ENCODE measurements around the gene RGS3.

RGS3 gene

DNA sequence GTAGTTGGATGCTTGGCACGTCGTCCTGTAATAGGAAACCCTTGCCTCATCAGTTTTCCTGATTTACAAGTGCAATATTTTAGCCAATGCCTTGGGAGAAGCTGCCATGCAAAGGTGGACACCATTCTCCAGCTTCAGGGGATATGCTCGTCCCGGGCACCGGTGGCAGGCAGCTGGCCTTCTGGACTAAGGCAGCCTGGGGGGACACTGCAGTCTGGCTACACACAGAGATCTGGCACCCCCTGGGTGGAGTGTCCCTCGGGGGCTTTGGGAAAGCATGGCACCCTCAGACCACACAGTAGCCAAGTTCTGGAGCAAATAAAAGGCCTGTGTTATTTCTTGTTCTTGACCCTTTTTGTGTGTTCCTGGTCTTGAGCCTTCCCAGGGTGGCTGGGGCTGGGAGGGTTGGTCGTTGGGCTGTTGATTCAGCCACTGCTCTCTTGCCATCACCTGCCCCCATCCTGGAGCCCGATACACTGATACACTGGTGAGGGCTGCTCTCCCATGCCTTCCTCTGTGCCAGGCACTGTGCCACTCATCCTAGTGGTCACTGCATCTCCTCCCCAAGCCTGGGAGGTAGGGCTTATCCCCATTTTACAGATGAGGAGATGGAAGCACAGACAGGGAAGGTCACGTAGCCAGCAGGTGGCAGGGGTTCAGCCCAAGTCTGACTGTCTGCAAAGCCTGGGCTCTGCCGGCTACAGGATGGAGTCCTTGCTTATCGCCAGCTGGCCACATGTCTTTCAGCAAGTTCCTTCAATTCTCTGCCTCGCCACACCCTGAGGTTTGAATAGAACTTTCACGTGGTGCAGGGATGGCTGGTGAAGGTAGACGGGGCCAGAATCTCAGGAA is 134.1 kb downstream of the RGS3 start:
- no peak for DNase-seq (ENCODE audit: low read depth in 3 of 3, low spot score in 1 of 3)

DNA sequence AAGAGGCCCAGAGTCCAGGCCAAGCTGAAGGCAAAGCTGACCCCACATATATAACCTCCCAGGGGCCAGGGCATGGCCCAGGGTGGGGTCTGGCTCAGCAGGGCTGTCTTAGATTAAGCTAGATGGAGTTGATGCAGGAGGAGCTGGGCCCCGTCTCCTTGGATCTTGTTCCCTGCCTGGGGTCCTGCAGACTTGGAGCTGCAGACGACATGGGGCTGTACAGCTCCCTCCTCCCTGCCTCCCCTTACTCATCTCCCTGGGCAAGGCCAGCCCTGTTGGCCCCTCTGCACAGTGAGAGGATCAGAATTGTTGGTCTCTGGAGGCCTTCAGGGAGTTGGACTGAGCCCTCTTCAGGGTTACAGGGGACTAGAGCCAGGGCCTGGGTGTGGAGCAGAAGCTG is 134.9 kb downstream of the RGS3 start:
- no peak for DNase-seq (ENCODE audit: low read depth in 3 of 3, low spot score in 1 of 3)

- DNase-seq (ENCODE audit: low read depth in 3 of 3, low spot score in 1 of 3) = no peak
These were observed 135.4 kb downstream of the RGS3 start for GRCh38 chr9:113598883-113599282.

DNA sequence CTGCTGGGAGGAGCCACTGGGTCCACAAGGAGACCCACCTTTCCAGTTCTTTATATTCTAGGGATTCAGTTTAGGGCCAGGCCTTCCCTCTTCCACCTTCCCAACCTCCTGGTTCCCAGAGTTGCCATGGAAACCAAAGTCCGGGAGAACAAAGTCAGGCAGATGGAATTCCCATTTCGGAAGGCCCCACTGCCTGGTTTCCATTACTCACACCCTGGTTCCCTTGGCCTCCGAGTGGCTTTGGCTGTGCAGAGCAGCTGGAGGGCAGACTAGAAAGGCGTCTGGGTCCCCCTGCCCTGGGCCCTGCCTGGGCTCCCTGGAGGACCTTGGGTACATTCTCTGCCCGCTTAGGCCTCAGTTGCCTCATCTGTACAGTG is 136.1 kb downstream of the RGS3 start:
- DNase-seq (ENCODE audit: low read depth in 3 of 3, low spot score in 1 of 3) = no peak

GRCh38 chr9:113600023-113600823 is 136.7 kb downstream of the RGS3 start:
- DNase-seq (ENCODE audit: low read depth in 3 of 3, low spot score in 1 of 3) = no peak

GRCh38 chr9:113600871-113601614 is 137.5 kb downstream of the RGS3 start:
- no peak for DNase-seq (ENCODE audit: low read depth in 3 of 3, low spot score in 1 of 3)

GRCh38 chr9:113601656-113602055 is 138.1 kb downstream of the RGS3 start:
- no peak for DNase-seq (ENCODE audit: low read depth in 3 of 3, low spot score in 1 of 3)

GRCh38 chr9:113602126-113603047 is 138.9 kb downstream of the RGS3 start:
- peak in 1 of 3 donors; percentile 22 for DNase-seq (ENCODE audit: low read depth in 3 of 3, low spot score in 1 of 3)

DNA sequence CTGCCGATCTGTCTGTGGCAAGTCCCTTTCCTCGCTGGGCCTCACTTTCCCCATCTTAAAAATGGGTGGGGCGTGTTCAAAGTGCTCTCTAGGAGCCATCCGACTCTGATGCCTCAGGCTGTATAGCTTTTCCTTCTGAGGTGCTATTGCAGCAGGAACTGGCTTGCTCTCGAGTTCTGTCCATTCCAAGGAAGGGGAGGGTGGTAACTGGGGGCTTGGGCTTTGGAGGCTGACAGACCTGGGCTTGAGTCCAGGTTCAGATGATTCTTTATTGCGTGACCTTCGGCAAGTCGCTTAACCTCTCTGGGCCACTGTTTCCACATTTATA is 139.5 kb downstream of the RGS3 start:
- DNase-seq (ENCODE audit: low read depth in 3 of 3, low spot score in 1 of 3) = no peak

- DNase-seq (ENCODE audit: low read depth in 3 of 3, low spot score in 1 of 3) = no peak
These were observed 140.2 kb downstream of the RGS3 start for GRCh38 chr9:113603773-113604172.

DNA sequence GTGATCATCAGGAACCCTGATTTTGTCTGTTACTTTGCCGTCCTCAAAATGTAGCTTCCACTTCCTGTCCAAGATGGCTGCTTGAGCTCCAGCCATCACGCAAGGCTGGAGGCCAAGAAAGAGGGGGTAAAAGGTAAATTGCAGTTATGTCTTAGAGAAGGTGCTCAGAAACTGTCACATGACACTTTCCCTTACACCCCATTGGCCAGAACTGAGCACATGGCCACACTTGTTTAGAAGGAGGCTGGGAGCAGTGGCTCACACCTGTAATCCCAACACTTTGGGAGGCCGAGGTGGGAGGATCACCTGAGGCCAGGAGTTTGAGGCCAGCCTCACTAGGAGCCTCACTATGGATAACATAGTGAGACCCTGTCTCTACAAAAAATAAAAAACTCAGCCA is 140.9 kb downstream of the RGS3 start:
- DNase-seq (ENCODE audit: low read depth in 3 of 3, low spot score in 1 of 3) = no peak

- no peak for DNase-seq (ENCODE audit: low read depth in 3 of 3, low spot score in 1 of 3)
These were observed 143.0 kb downstream of the RGS3 start for GRCh38 chr9:113606510-113606909.

DNA sequence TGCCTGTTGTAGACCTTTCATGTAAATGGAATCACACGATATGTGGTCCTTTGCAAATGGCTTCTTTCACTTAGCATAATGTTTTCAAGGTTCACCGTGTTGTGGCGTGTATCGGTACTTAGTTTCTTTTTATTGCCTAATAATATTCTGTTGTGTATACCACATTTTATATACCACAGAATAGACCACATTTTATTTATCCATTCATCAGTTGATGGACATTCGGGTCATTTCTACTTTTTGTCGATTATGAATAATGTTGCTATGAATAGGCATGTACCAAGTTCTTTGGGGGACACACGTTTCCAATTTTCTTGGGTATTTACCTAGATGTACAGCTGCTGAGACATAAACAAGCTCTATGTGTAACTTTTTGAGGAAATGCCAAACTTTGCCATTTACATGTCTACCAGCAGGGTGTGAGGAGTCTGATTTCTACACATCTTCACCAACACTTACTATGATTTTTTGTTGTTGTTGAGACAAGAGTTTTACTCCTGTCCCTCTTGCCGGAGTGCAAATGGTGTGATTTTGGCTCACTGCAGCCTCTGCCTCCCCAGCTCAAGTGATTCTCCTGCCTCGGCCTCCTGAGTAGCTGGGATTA is 144.7 kb downstream of the RGS3 start:
- no peak for DNase-seq (ENCODE audit: low read depth in 3 of 3, low spot score in 1 of 3)

DNA sequence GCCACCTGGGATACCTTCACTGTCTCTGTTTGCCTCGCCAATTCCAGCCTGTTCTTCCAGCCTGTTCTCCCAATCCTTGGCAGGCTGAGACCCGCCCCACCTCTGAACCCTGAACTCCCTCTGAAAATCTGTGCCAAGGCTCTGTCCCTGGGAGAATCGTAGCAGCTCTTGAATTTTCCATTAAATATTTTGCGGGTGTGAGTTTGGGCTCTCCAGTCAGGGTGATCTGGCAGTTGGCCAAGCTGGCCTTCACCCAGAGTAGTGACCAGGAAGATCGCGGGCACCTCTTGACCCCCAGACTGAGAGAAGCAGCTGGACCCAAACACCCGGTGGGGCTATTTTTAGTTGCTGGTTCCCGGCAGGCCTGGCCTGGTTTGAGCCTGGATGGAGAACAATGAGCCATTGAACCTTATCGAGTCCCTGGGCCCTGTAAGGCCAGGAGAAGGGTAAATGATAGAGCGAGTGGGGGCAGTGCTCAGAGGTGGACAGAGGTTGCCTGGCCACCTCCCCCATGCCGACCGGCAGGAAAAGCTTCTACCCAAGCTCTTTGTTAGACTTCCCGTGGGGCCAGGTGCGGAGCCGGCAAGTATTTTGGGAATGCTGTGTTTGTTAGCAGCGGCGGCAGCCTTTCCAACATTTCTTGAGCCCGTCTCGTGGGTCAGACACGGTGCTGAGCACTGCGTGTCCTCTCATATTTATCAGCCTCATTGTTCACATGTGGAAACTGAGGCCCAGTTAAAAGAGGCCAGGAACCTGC is 146.2 kb downstream of the RGS3 start:
- no peak for DNase-seq (ENCODE audit: low read depth in 3 of 3, low spot score in 1 of 3)

DNA sequence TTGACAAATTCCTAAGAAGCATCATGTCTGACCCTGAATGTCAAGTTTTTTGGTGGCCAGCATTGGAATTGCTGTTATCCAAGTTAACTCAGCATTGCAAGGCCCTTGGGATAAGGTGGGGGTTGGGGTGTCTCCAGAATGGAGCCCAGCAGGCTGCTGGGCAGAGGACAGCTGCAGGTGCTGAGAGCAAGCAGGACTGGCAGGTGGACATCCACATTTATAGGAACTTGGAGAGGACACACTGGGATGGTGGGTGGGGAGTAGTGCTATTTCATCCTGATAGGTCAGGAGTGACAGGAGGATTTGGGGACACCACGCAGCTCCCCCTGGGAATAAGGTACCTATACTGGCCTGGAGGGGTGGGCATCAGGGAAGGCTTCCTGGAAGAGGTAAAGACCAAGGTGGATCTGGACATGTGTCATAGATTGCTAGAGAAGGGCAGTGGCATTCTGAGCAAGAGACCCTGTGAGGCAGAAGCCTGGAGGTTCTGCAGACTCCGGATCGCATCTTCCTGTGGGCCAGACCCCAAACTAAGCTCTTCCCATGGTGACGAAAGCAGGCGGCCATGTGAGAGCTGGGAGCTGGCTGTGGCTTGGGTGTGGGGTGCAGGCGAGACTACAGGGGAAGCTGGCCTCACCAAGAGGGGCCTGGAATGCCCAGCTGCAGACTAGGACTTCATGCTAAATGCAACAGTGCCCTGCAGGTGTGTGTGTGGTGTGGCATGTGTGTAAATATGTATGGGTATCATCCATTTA is 148.1 kb downstream of the RGS3 start:
- DNase-seq (ENCODE audit: low read depth in 3 of 3, low spot score in 1 of 3) = no peak

GRCh38 chr9:113612216-113612747 is 148.8 kb downstream of the RGS3 start:
- DNase-seq (ENCODE audit: low read depth in 3 of 3, low spot score in 1 of 3) = no peak

GRCh38 chr9:113612828-113613227 is 149.3 kb downstream of the RGS3 start:
- DNase-seq (ENCODE audit: low read depth in 3 of 3, low spot score in 1 of 3) = no peak

- no peak for DNase-seq (ENCODE audit: low read depth in 3 of 3, low spot score in 1 of 3)
These were observed 150.4 kb downstream of the RGS3 start for GRCh38 chr9:113613815-113614413.

Data from stimulated activated CD4-positive, alpha-beta T cell treated with anti-CD3 and anti-CD28 coated beads, TNF-alpha, amount 100 ng/mL, for 1 hour (primary cell).